Upper lobe of left lung (tissue), 6 donors: ENCODE measurements around the gene ZNF365. TPM values are rescaled to one million over a fixed set of nuclear protein-coding genes. Genes with fewer than 3 reads are reported as not detected.
A peak's percentile ranks its signal among the peaks of the same experiment; 100 is the strongest.

Source experiments
- ATAC-seq, 2 donors: fragments of 200-7000 bp; cut with Tn5 transposase; one replicate each; pipeline ENCODE4 v1.9.1; 2022; ENCODE audit warnings: mild to moderate bottlenecking in 2 of 2, moderate library complexity in 2 of 2; ENCODE audit not compliant: low FRiP score in 2 of 2
- DNase-seq, 2 donors: peaks; one replicate each; pipeline ENCODE4 v3.0.0-alpha.2; 2019 to 2020
- H3K27ac ChIP-seq, 4 donors: fragments of 200-600 bp; sonication (generic); one replicate each; pipeline ENCODE4 v1.5.1; 2016 to 2019
- H3K27me3 ChIP-seq, 4 donors: fragments of 200-600 bp; sonication (generic); one replicate each; pipeline ENCODE4 v1.5.1; 2017 to 2019
- H3K36me3 ChIP-seq, 4 donors: fragments of 200-600 bp; sonication (generic); one replicate each; pipeline ENCODE4 v1.5.1; 2016 to 2019
- H3K4me1 ChIP-seq, 4 donors: fragments of 200-600 bp; sonication (generic); one replicate each; pipeline ENCODE4 v1.5.1; 2018 to 2019
- H3K4me3 ChIP-seq, 4 donors: fragments of 200-600 bp; sonication (generic); one replicate each; pipeline ENCODE4 v1.5.1; 2017 to 2019; ENCODE audit warnings: mild to moderate bottlenecking in 2 of 4, moderate library complexity in 1 of 4
- H3K9me3 ChIP-seq, 4 donors: fragments of 200-600 bp; sonication (generic); one replicate each; pipeline ENCODE4 v1.5.1; 2018 to 2019
- CTCF ChIP-seq, 6 experiments: fragments of 450-650 bp in 4 of 6; fragments of 200-600 bp in 2 of 6; sonication (generic) in 2 of 6; IDR thresholded peaks; one replicate each; pipeline ENCODE4 v1.5.1; 2016 to 2019; ENCODE audit warnings: antibody characterized with exemption in 6 of 6
- EP300 ChIP-seq, 4 donors: sonication (generic); formaldehyde crosslinking; IDR thresholded peaks; one replicate each; pipeline ENCODE4 v1.5.1; 2017; ENCODE audit warnings: antibody characterized with exemption in 4 of 4, control low read depth in 2 of 4
- POLR2A ChIP-seq, 4 donors: fragments of 450-650 bp; IDR thresholded peaks; one replicate each; pipeline ENCODE4 v1.5.1; 2016 to 2017; ENCODE audit warnings: antibody characterized with exemption in 4 of 4, mild to moderate bottlenecking in 2 of 4
- POLR2AphosphoS5 ChIP-seq, 2 donors: sonication (generic); formaldehyde crosslinking; IDR thresholded peaks; one replicate each; pipeline ENCODE4 v1.5.1; 2017; ENCODE audit warnings: antibody characterized with exemption in 2 of 2
- WGBS, 2 donors: methylation state at CpG; one replicate each; pipeline ENCODE4 v1.1.5; 2017 to 2018; 5-methylcytosine and 5-hydroxymethylcytosine counted together
- total RNA-seq, 6 donors: library from RNA; depleted of rRNA in 4 of 6; stranded (reverse); fragments of >200 nt in 4 of 6; gene quantifications; one replicate each; pipeline versions ENCODE4 v1.1.0 to v1.2.1, GENCODE V29; 2016 to 2021
- donor health status: DM: no; HTN: no; CAD: no; lungs with moderate emphysema.
- donor health status: DM: no; HTN: yes; CAD: no; lungs with severe emphysema.

The ZNF365 gene
- total RNA-seq, 6 donors from 2014 or later = 1.0 to 6.3 (median 1.7) TPM

- WGBS, 2 donors = 73 to 88% methylated on average over 3 of the region's 3 CpGs
- Histone ChIP-seq H3K9me3 (no peaks in the 10 kb centered on the region), H3K27me3 (no peaks in the 10 kb centered on the region), H3K27ac (no peak overlapping the region), H3K36me3 (no peaks in the 10 kb centered on the region), H3K4me1 (no peaks in the 10 kb centered on the region), H3K4me3 (no peak overlapping the region)
- TF ChIP-seq POLR2A (IDR thresholded peaks at IDR 0.05) (no peak), CTCF (IDR thresholded peaks at IDR 0.05) (no peak), EP300 (IDR thresholded peaks at IDR 0.05) (no peak), POLR2AphosphoS5 (IDR thresholded peaks at IDR 0.05) (no peak)
- ATAC-seq = no peak
- no peak for DNase-seq
Observed at GRCh38 chr10:62426600-62426999, 52.4 kb downstream of the ZNF365 start.

GRCh38 chr10:62430881-62431280 is 56.7 kb downstream of the ZNF365 start:
- no peak for DNase-seq
- H3K4me3 ChIP-seq = no peak overlapping the region
- TF ChIP-seq CTCF (IDR thresholded peaks at IDR 0.05) (no peak), POLR2AphosphoS5 (IDR thresholded peaks at IDR 0.05) (no peak), POLR2A (IDR thresholded peaks at IDR 0.05) (no peak), EP300 (IDR thresholded peaks at IDR 0.05) (no peak)
- peaks cover 0 to 5% (median 0%) of the 10 kb centered on the region in 4 donors for H3K4me1 ChIP-seq
- ATAC-seq = no peak
- H3K27me3 ChIP-seq = no peaks in the 10 kb centered on the region
- H3K36me3 ChIP-seq = no peaks in the 10 kb centered on the region
- WGBS, 2 donors = 90 to 93% methylated on average over 1 of the region's 1 CpG
- no peaks in the 10 kb centered on the region for H3K9me3 ChIP-seq
- H3K27ac ChIP-seq = no peak overlapping the region

GRCh38 chr10:62433181-62433692 is 59.1 kb downstream of the ZNF365 start:
- no peak overlapping the region for H3K27ac ChIP-seq
- 65 to 66% methylated on average over 5 of the region's 5 CpGs for WGBS, 2 donors
- H3K9me3 ChIP-seq = no peaks in the 10 kb centered on the region
- H3K4me3 ChIP-seq = no peak overlapping the region
- H3K36me3 ChIP-seq = no peaks in the 10 kb centered on the region
- peak in 1 of 2 donors; percentile 92 for ATAC-seq
- H3K27me3 ChIP-seq = no peaks in the 10 kb centered on the region
- peak in 1 of 2 donors; percentile 54 for DNase-seq
- no peak for TF ChIP-seq POLR2AphosphoS5 (IDR thresholded peaks at IDR 0.05)
- TF ChIP-seq CTCF (IDR thresholded peaks at IDR 0.05) = no peak
- TF ChIP-seq POLR2A (IDR thresholded peaks at IDR 0.05) = no peak
- TF ChIP-seq EP300 (IDR thresholded peaks at IDR 0.05) = no peak
- peaks cover 0 to 5% (median 0%) of the 10 kb centered on the region in 4 donors for H3K4me1 ChIP-seq

GRCh38 chr10:62433901-62434300 is 59.7 kb downstream of the ZNF365 start:
- 83 to 87% methylated on average over 4 of the region's 4 CpGs for WGBS, 2 donors
- Histone ChIP-seq H3K4me3 (no peak overlapping the region), H3K9me3 (no peaks in the 10 kb centered on the region), H3K36me3 (no peaks in the 10 kb centered on the region), H3K4me1 (peaks cover 0 to 5% (median 0%) of the 10 kb centered on the region in 4 donors), H3K27me3 (no peaks in the 10 kb centered on the region), H3K27ac (no peak overlapping the region)
- TF ChIP-seq EP300 (IDR thresholded peaks at IDR 0.05) (no peak), CTCF (IDR thresholded peaks at IDR 0.05) (no peak), POLR2A (IDR thresholded peaks at IDR 0.05) (no peak), POLR2AphosphoS5 (IDR thresholded peaks at IDR 0.05) (no peak)
- DNase-seq (no peak), ATAC-seq (no peak)

- Histone ChIP-seq H3K27ac (no peak overlapping the region), H3K36me3 (no peaks in the 10 kb centered on the region), H3K27me3 (no peaks in the 10 kb centered on the region), H3K4me3 (no peak overlapping the region), H3K4me1 (peaks cover 0 to 10% (median 3%) of the 10 kb centered on the region in 4 donors), H3K9me3 (no peaks in the 10 kb centered on the region)
- DNase-seq = no peak
- TF ChIP-seq CTCF (IDR thresholded peaks at IDR 0.05) (peak; percentile 74 to 84 (median 79)), POLR2AphosphoS5 (IDR thresholded peaks at IDR 0.05) (no peak)
- peak in 1 of 2 donors; percentile 70 for ATAC-seq
- 2 to 17% methylated on average over 3 of the region's 3 CpGs for WGBS, 2 donors
Observed at GRCh38 chr10:62437696-62438095, 63.5 kb downstream of the ZNF365 start.
